Erythroblast (primary cell): ENCODE results near the gene CPLX3.

ENCODE experiments used
- GATA1 ChIP-seq: IDR thresholded peaks from 2 replicates; pipeline ENCODE4 v1.6.1; 2011; ENCODE audit warnings: low read depth, mild to moderate bottlenecking, control low read depth, low read length, moderate library complexity
- POLR2A ChIP-seq: IDR thresholded peaks from 2 replicates; pipeline ENCODE4 v1.6.1; 2011; ENCODE audit warnings: mild to moderate bottlenecking, low read length

DNA sequence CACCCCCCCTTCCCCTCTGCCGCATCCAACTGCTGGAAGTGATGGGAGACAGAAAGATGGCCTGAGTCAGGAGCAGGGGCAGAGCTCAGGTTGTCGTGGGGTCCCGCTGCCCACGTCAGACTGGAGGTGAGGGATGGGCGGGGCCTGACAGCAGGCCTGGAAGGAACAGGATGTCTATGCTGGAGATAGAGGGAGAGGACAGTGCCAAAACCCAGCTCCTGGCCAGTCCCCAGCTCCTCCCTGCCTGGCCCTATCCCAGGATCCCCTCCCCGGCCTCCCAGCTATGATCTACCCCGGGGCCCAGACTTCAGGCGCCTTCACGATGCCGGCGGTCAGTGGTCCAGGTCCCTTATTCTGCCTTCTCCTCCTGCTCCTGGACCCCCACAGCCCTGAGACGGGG lies 13.9 kb upstream of the CPLX3 start, which contains the start of gene LMAN1L:
- TF ChIP-seq POLR2A (no peak), GATA1 (no peak)
